ENCODE results near the gene SLC6A5.

DNA sequence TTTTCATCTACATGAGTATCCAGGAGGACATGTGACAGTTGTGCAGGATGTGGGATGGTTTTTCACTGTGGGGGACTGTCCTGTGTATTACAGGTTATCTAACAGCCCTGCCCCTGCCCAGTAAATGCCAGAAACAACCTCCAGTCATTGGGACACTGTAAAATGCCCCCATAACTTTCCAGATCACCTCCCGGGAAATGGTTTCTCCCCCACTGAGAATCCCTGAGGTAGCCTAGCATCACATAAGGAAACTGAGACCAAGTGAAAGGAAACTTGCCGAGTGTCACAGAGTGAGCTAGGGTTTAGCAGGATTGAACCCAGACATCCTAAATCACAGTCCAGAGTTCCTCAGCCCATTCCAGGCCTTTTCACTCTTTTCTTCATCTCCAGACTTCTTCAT is 48.3 kb upstream of the SLC6A5 start:
- TF ChIP-seq POLR2A (IDR thresholded peaks at IDR 0.05; ENCODE audit: low read length) (no peak), GATA1 (IDR thresholded peaks at IDR 0.05; ENCODE audit: low read depth, low read length) (no peak)

Measured in erythroblast (primary cell).